Liver (tissue), 9 donors: ENCODE measurements around the gene LGALS12. TPM values are rescaled to one million over a fixed set of nuclear protein-coding genes. Genes with fewer than 3 reads are reported as not detected.

Experiments used
- DNase-seq: peaks from one replicate; pipeline ENCODE4 v3.0.0-alpha.2; 2017; ENCODE audit warnings: low spot score
- H3K27ac ChIP-seq, 2 donors: one replicate each; pipeline ENCODE4 v1.7.0; 2013; ENCODE audit warnings: inconsistent platforms in 2 of 2, low read length in 2 of 2, control low read depth in 1 of 2, low read depth in 1 of 2, mild to moderate bottlenecking in 1 of 2
- H3K27me3 ChIP-seq, 4 donors: one replicate each; pipeline versions ENCODE4 v1.6.1 to v1.7.0; 2013; ENCODE audit warnings: low read length in 3 of 4, inconsistent platforms in 1 of 4, mild to moderate bottlenecking in 1 of 4, moderate library complexity in 1 of 4; ENCODE audit not compliant: control insufficient read depth in 4 of 4, insufficient read depth in 4 of 4
- H3K36me3 ChIP-seq, 4 donors: one replicate each; pipeline versions ENCODE4 v1.6.1 to v1.7.0; 2013; ENCODE audit warnings: low read length in 3 of 4, mild to moderate bottlenecking in 3 of 4, low read depth in 1 of 4, moderate library complexity in 1 of 4; ENCODE audit not compliant: control insufficient read depth in 4 of 4, insufficient read depth in 3 of 4
- H3K4me1 ChIP-seq, 4 donors: one replicate each; pipeline versions ENCODE4 v1.6.1 to v1.7.0; 2013; ENCODE audit warnings: low read length in 3 of 4, mild to moderate bottlenecking in 3 of 4, moderate library complexity in 1 of 4; ENCODE audit not compliant: control insufficient read depth in 4 of 4, insufficient read depth in 4 of 4
- H3K4me3 ChIP-seq, 3 donors: one replicate each; pipeline versions ENCODE4 v1.6.1 to v1.7.0; 2013; ENCODE audit warnings: low read length in 3 of 3, control low read depth in 1 of 3, low read depth in 1 of 3, mild to moderate bottlenecking in 1 of 3
- H3K9ac ChIP-seq, 2 donors: one replicate each; pipeline ENCODE4 v1.7.0; 2013; ENCODE audit warnings: low read length in 2 of 2, mild to moderate bottlenecking in 2 of 2, moderate library complexity in 2 of 2, control low read depth in 1 of 2, low read depth in 1 of 2
- H3K9me3 ChIP-seq, 4 donors: one replicate each; pipeline versions ENCODE4 v1.6.1 to v1.7.0; 2013; ENCODE audit warnings: low read length in 3 of 4; ENCODE audit not compliant: control insufficient read depth in 4 of 4
- EGR1 ChIP-seq, 2 donors: IDR thresholded peaks; 2 replicates each; pipeline ENCODE4 v1.6.1; 2016 to 2018; ENCODE audit warnings: antibody characterized with exemption in 2 of 2, low read depth in 2 of 2
- FOXA1 ChIP-seq: IDR thresholded peaks from 2 replicates; pipeline ENCODE4 v1.6.1; 2016; ENCODE audit warnings: antibody characterized with exemption
- FOXA2 ChIP-seq: IDR thresholded peaks from 2 replicates; pipeline ENCODE4 v1.6.1; 2016; ENCODE audit warnings: antibody characterized with exemption
- HNF4A ChIP-seq, 2 donors: conservative IDR thresholded peaks; 2 replicates each; pipeline ENCODE4 v1.6.1; 2016; ENCODE audit warnings: antibody characterized with exemption in 2 of 2, mild to moderate bottlenecking in 2 of 2
- JUND ChIP-seq, 2 donors: IDR thresholded peaks; 2 replicates each; pipeline ENCODE4 v1.6.1; 2016; ENCODE audit warnings: antibody characterized with exemption in 2 of 2
- MAX ChIP-seq: IDR thresholded peaks from 2 replicates; pipeline ENCODE4 v1.6.1; 2016; ENCODE audit warnings: antibody characterized with exemption
- NR2F2 ChIP-seq: IDR thresholded peaks from 2 replicates; pipeline ENCODE4 v1.6.1; 2016; ENCODE audit warnings: antibody characterized with exemption
- REST ChIP-seq: IDR thresholded peaks from 2 replicates; pipeline ENCODE4 v1.6.1; 2016; ENCODE audit warnings: antibody characterized with exemption, mild to moderate bottlenecking
- SP1 ChIP-seq: IDR thresholded peaks from 2 replicates; pipeline ENCODE4 v1.6.1; 2018; ENCODE audit warnings: antibody characterized with exemption, mild to moderate bottlenecking
- TAF1 ChIP-seq: conservative IDR thresholded peaks from 2 replicates; pipeline ENCODE4 v1.6.1; 2016; ENCODE audit warnings: antibody characterized with exemption, mild to moderate bottlenecking
- YY1 ChIP-seq: IDR thresholded peaks from 2 replicates; pipeline ENCODE4 v1.6.1; 2016; ENCODE audit warnings: antibody characterized with exemption, mild to moderate bottlenecking
- ZBTB33 ChIP-seq: IDR thresholded peaks from 2 replicates; pipeline ENCODE4 v1.6.1; 2016; ENCODE audit warnings: antibody characterized with exemption
- WGBS: extraction: QIAGEN DNeasy Blood & Tissue Kit; methylation state at CpG from one replicate; pipeline ENCODE4 v1.1.7; 2013; 5-methylcytosine and 5-hydroxymethylcytosine counted together
- polyA plus RNA-seq, 2 donors: library from polyadenylated mRNA; stranded (reverse) in 1 of 2; unstranded in 1 of 2; fragments of 200-250 nt in 1 of 2; fragments of >200 nt in 1 of 2; fragmentation: Nextera tagmentation in 1 of 2; extraction: Ambion mirVana in 1 of 2; gene quantifications; one replicate each; pipeline versions ENCODE4 v1.2.1 to v1.2.3, GENCODE V29; 2013 to 2015
- total RNA-seq, 2 donors: library from RNA; depleted of rRNA; stranded (reverse); fragments of >200 nt; gene quantifications; one replicate each; pipeline ENCODE4 v1.2.3, GENCODE V29; 2014
- TF ChIP-seq, protein P1 (sequence below): fragments of 150-350 bp; IDR thresholded peaks from 2 replicates; pipeline ENCODE4 v1.5.1; 2017; ENCODE audit warnings: improper control_type of control experiment, low read depth, low read length; ENCODE audit not compliant: missing input control
- TF ChIP-seq, protein P2 (sequence below): IDR thresholded peaks from 2 replicates; pipeline ENCODE4 v1.6.1; 2016; ENCODE audit warnings: antibody characterized with exemption
- donor health status: healthy.
- donor health status: healthy.
- donor health status: healthy.
- donor health status: healthy.
- donor health status: healthy.

Gene LGALS12
- total and polyA plus RNA-seq, 4 donors: 0.03 to 0.98 TPM; not detected in 2

DNA sequence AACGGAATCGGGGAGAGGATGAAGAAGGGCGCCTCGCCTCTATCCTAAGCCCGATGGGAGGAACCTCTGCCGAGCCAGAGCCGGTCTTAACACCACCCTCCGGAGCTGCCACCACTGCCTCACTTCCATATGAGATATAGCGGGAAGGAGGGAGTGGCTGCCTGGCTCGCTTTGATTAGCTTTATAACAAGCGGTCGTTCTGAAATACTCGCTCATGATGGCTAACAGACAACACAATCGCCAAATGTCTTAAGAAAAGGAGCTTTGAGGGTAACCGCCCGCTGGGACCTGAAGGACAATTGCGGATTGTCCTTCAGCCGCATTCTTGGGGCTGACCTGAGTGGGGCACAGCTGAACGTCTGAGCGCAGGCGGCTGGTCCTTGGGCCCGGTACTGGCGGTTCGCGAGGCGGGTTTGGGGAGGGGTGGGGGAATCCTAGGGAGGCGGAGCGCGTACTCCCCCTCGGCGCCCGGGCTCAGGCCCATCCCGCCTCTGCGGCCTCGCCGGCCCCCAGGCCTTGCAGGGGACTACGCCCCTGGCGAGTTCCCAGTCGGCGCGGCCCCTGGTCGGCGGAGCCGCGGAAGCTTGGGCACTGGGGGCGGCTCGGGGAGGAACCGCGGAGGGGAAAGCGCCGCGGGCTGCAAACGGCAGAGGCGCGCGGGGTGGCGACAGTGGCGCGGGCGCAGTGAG is 15.2 kb upstream of the LGALS12 start, which contains the start of gene PLAAT5:
PLAAT5 (minus strand) TSS at position 617 of the 689 bp plus-strand sequence; CDS start at position 484, 133 bp downstream.
- no peaks in the 10 kb centered on the region for H3K27me3 ChIP-seq
- DNase-seq: peak; percentile 63
- no peak within 1 kb of the TSS for H3K27ac ChIP-seq

DNA sequence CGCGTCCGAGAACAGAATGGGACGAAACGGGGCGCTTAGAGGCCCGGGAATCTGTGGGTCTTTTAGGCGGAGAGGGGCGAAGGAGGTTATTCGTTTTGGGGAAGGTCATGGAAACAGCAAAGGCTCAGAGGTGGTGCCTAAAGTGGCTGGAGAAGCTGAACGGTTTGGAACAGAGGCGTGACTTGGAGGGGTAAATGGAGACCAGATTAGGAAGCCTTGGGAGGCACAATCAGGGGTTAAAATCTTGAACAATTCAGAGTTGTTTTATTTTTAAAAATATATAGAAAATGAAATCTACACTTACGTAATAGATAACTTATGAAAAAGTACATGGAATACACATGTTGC is 14.7 kb upstream of the LGALS12 start:
- whole genome bisulfite sequencing: 4% methylated on average over 13 of the region's 13 CpGs
- Histone ChIP-seq H3K9me3 (no peaks in the 10 kb centered on the region), H3K36me3 (no peaks in the 10 kb centered on the region), H3K27ac (no peak overlapping the region), H3K27me3 (no peaks in the 10 kb centered on the region), H3K4me3 (peak overlapping the region; percentile 13 to 53 (median 24)), H3K4me1 (peaks cover 3 to 26% (median 22%) of the 10 kb centered on the region in 4 donors), H3K9ac (no peak overlapping the region)
- no peak for DNase-seq
- TF ChIP-seq EGR1 (IDR thresholded peaks at IDR 0.05; ENCODE audit: low read depth in 2 of 2): no peak
- TF ChIP-seq NR2F2: no peak
- no peak for TF ChIP-seq SP1
- no peak for TF ChIP-seq ZBTB33
- TF ChIP-seq, protein P1, sequence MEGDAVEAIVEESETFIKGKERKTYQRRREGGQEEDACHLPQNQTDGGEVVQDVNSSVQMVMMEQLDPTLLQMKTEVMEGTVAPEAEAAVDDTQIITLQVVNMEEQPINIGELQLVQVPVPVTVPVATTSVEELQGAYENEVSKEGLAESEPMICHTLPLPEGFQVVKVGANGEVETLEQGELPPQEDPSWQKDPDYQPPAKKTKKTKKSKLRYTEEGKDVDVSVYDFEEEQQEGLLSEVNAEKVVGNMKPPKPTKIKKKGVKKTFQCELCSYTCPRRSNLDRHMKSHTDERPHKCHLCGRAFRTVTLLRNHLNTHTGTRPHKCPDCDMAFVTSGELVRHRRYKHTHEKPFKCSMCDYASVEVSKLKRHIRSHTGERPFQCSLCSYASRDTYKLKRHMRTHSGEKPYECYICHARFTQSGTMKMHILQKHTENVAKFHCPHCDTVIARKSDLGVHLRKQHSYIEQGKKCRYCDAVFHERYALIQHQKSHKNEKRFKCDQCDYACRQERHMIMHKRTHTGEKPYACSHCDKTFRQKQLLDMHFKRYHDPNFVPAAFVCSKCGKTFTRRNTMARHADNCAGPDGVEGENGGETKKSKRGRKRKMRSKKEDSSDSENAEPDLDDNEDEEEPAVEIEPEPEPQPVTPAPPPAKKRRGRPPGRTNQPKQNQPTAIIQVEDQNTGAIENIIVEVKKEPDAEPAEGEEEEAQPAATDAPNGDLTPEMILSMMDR: no peak

More for the DNA sequence above, 15.2 kb upstream of the LGALS12 start, which contains the start of gene PLAAT5:
- Histone ChIP-seq H3K9ac (no peak within 1 kb of the TSS), H3K36me3 (no peaks in the 10 kb centered on the region), H3K9me3 (no peaks in the 10 kb centered on the region), H3K4me1 (peaks cover 3 to 26% (median 22%) of the 10 kb centered on the region in 4 donors), H3K4me3 (peak within 1 kb of the TSS; percentile 13 to 53 (median 24))
- TF ChIP-seq TAF1: no peak
- TF ChIP-seq FOXA2: no peak
- no peak for TF ChIP-seq ZBTB33
- TF ChIP-seq EGR1 (IDR thresholded peaks at IDR 0.05; ENCODE audit: low read depth in 2 of 2): no peak
- TF ChIP-seq REST: no peak
- no peak for TF ChIP-seq FOXA1
- no peak for TF ChIP-seq YY1
- no peak for TF ChIP-seq JUND (IDR thresholded peaks at IDR 0.05)
- no peak for TF ChIP-seq MAX
- no peak for TF ChIP-seq HNF4A (conservative IDR thresholded peaks at IDR 0.05)
- TF ChIP-seq, protein P2, sequence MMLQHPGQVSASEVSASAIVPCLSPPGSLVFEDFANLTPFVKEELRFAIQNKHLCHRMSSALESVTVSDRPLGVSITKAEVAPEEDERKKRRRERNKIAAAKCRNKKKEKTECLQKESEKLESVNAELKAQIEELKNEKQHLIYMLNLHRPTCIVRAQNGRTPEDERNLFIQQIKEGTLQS: no peak
- 19% methylated on average over 60 of the region's 60 CpGs for WGBS
